ENCODE measurements around the gene SST. TPM values are rescaled to one million over a fixed set of nuclear protein-coding genes. Genes with fewer than 3 reads are reported as not detected.

SST gene
- total and polyA plus RNA-seq, 2 of the 8 experiments (the other 6 are each of a cell fraction or from before 2014, with no cell fraction given), result 0.50 TPM; not detected in 1

- no peak overlapping the region for H3K23ac ChIP-seq (ENCODE audit: insufficient read length)
- H2BK15ac ChIP-seq (ENCODE audit: low read length), result no peak overlapping the region
- no peak overlapping the region for H3K4ac ChIP-seq (replicated peaks; ENCODE audit: insufficient read length, low read depth, low read length)
- H3K9me3 ChIP-seq (ENCODE audit: insufficient read depth in 2 of 2, low read depth in 1 of 2, low read length in 1 of 2), result no peaks in the 10 kb centered on the region
- no peak overlapping the region for H4K5ac ChIP-seq (ENCODE audit: insufficient read length, low read depth, low read length)
- DNase-seq (ENCODE audit: low read depth in 1 of 2, low spot score in 2 of 2), result no peak
- no peak overlapping the region for H2BK20ac ChIP-seq (ENCODE audit: low read length)
- H3K9ac ChIP-seq (replicated peaks in 1 of 4; ENCODE audit: extremely low read depth in 1 of 4, low read depth in 3 of 4, low read length in 3 of 4), result no peak overlapping the region
- no peaks in the 10 kb centered on the region for H3K27me3 ChIP-seq (replicated peaks in 1 of 4; ENCODE audit: control insufficient read depth in 3 of 4, extremely low read depth in 1 of 4, insufficient read depth in 3 of 4, low read length in 3 of 4)
- no peak overlapping the region for H2AFZ ChIP-seq (ENCODE audit: low read length)
- H3K79me2 ChIP-seq (ENCODE audit: control insufficient read depth in 1 of 2, insufficient read depth in 2 of 2, low read length in 2 of 2), result no peaks in the 10 kb centered on the region
- no peak overlapping the region for H3K56ac ChIP-seq (replicated peaks; ENCODE audit: insufficient read length, low read depth, low read length)
- H3K4me1 ChIP-seq (replicated peaks in 1 of 4; ENCODE audit: control insufficient read depth in 3 of 4, insufficient read depth in 4 of 4, low read length in 3 of 4), result no peaks in the 10 kb centered on the region
- H2BK120ac ChIP-seq (replicated peaks; ENCODE audit: low read depth, low read length), result no peak overlapping the region
- no peak overlapping the region for H3K4me2 ChIP-seq (ENCODE audit: insufficient read depth in 1 of 2, low read depth in 2 of 2, low read length in 2 of 2)
- H3K79me1 ChIP-seq (ENCODE audit: low read depth, low read length), result no peaks in the 10 kb centered on the region
- H3K27ac ChIP-seq (ENCODE audit: low read depth, low read length), result no peak overlapping the region
- no peak overlapping the region for H2AK5ac ChIP-seq (ENCODE audit: low read depth, low read length)
- H2BK5ac ChIP-seq (ENCODE audit: low read depth, low read length), result no peak overlapping the region
- H3K14ac ChIP-seq (ENCODE audit: insufficient read length), result no peak overlapping the region
- H3K4me3 ChIP-seq (ENCODE audit: extremely low read depth in 1 of 4, insufficient read depth in 2 of 4, low read depth in 3 of 4, low read length in 4 of 4), result no peak overlapping the region
- POLR2A ChIA-PET (ENCODE audit: partially characterized antibody), result no interaction called here
- no peaks in the 10 kb centered on the region for H3K23me2 ChIP-seq (ENCODE audit: low read depth, low read length)
- H3K36me3 ChIP-seq (ENCODE audit: control insufficient read depth in 2 of 4, insufficient read depth in 4 of 4, low read length in 3 of 4), result no peaks in the 10 kb centered on the region
- no peaks in the 10 kb centered on the region for H4K20me1 ChIP-seq (replicated peaks in 1 of 2; ENCODE audit: control insufficient read depth in 1 of 2, insufficient read depth in 2 of 2, low read length in 2 of 2)
- no peak for FAIRE-seq
- TF ChIP-seq YY1 (IDR thresholded peaks at IDR 0.05; ENCODE audit: low read depth, low read length), result no peak
- TF ChIP-seq POU5F1 (IDR thresholded peaks at IDR 0.05; ENCODE audit: low read depth, low read length), result no peak
- TF ChIP-seq SUZ12 (IDR thresholded peaks at IDR 0.05; ENCODE audit: low read length), result no peak
- no peak for TF ChIP-seq GTF2F1 (IDR thresholded peaks at IDR 0.05; ENCODE audit: borderline replicate concordance, low read depth, low read length)
- no peak for TF ChIP-seq SIRT6 (IDR thresholded peaks at IDR 0.05; ENCODE audit: low read length)
- TF ChIP-seq BCL11A (IDR thresholded peaks at IDR 0.05; ENCODE audit: low read depth in 2 of 2, low read length in 2 of 2), result no peak
- no peak for TF ChIP-seq USF2 (IDR thresholded peaks at IDR 0.05; ENCODE audit: low read length)
- no peak for TF ChIP-seq SIN3A (conservative IDR thresholded peaks at IDR 0.05 in 1 of 2, IDR thresholded peaks at IDR 0.05 in 1 of 2; ENCODE audit: low read depth in 1 of 2, low read length in 2 of 2)
- no peak for TF ChIP-seq RFX5 (IDR thresholded peaks at IDR 0.05; ENCODE audit: borderline replicate concordance, low read depth, low read length)
- no peak for TF ChIP-seq SP2 (IDR thresholded peaks at IDR 0.05; ENCODE audit: low read length)
- no peak for TF ChIP-seq KDM1A (IDR thresholded peaks at IDR 0.05; ENCODE audit: borderline replicate concordance, low read length)
- no peak overlapping the region for H3K18ac ChIP-seq (ENCODE audit: extremely low read depth, low read length)
- H4K91ac ChIP-seq (replicated peaks; ENCODE audit: insufficient read length, low read length), result no peak overlapping the region
- no peak overlapping the region for H4K8ac ChIP-seq (ENCODE audit: extremely low read depth, insufficient read depth, low read length)
- CTCF ChIA-PET (ENCODE audit: partially characterized antibody), result interaction anchor here (0.8 to 3.3 kb wide), 4 partner anchors 11 to 322 kb away, joined by 3 to 13 read pairs (median 10); no protein-coding TSS in a partner anchor
- WGBS, 2 experiments (ENCODE audit: extremely low coverage in 1 of 2, insufficient coverage in 1 of 2, insufficient read length in 1 of 2, insufficient replicate concordance in 2 of 2, low coverage in 1 of 2, low lambda C conversion rate in 2 of 2, missing lambda C conversion rate in 1 of 2), result 89% methylated on average over 2 of the region's 2 CpGs; no CpG with 5 or more reads in 1 of the 2 experiments
- no peak overlapping the region for H2BK12ac ChIP-seq (ENCODE audit: low read depth, low read length)
Observed at GRCh38 chr3:187641320-187642016, 28.7 kb downstream of the SST start.
